NB4 (cell line): Measurements from ENCODE around the gene ROPN1L.

Experiments used
- CTCF ChIP-seq: IDR thresholded peaks from one replicate; pipeline ENCODE4 v1.5.1; 2012; ENCODE audit warnings: low read depth, low read length
- POLR2A ChIP-seq: IDR thresholded peaks from 2 replicates; pipeline ENCODE4 v1.6.1; 2011; ENCODE audit warnings: mild to moderate bottlenecking; ENCODE audit not compliant: insufficient read length; ENCODE audit errors: extremely low read depth
- TF ChIP-seq, protein P1 (sequence below): IDR thresholded peaks from 2 replicates; pipeline ENCODE4 v1.6.1; 2011; ENCODE audit warnings: low read depth, low read length

DNA sequence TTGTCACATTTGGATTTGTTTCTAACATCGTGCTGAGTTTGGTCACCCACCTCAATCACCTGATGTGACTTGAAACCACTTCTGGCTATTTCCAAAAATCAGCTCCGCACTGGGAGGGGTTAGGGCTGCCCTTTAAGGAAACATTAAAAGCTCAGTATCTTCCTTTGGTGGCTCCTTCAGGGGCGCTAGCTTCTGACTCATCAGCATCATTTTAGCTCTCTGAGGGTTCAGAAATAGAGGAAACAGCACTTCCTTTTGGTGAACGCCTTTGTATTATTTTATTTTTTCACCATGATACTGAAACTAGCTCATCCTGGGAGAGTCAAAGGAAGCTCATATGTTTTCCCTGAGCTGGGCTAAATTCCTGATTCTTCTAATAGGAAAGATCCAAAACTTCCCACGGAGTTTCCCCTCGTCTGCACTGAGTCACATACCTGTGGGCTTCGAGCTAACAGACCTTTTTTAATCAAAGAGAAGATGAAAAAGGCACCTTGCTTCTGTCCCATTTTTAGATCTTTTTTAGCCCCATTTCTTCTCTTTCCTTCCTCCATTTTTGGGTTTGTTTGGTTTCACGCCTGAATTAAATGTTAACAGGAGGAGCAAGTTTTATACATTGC is 48.2 kb downstream of the ROPN1L start:
- no peak for TF ChIP-seq CTCF
- TF ChIP-seq POLR2A, result no peak
- TF ChIP-seq, protein P1, sequence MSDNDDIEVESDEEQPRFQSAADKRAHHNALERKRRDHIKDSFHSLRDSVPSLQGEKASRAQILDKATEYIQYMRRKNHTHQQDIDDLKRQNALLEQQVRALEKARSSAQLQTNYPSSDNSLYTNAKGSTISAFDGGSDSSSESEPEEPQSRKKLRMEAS, result no peak; the same call in 1 of the 2 replicates
